ENCODE data around the gene RANBP17.

RANBP17 gene

DNA sequence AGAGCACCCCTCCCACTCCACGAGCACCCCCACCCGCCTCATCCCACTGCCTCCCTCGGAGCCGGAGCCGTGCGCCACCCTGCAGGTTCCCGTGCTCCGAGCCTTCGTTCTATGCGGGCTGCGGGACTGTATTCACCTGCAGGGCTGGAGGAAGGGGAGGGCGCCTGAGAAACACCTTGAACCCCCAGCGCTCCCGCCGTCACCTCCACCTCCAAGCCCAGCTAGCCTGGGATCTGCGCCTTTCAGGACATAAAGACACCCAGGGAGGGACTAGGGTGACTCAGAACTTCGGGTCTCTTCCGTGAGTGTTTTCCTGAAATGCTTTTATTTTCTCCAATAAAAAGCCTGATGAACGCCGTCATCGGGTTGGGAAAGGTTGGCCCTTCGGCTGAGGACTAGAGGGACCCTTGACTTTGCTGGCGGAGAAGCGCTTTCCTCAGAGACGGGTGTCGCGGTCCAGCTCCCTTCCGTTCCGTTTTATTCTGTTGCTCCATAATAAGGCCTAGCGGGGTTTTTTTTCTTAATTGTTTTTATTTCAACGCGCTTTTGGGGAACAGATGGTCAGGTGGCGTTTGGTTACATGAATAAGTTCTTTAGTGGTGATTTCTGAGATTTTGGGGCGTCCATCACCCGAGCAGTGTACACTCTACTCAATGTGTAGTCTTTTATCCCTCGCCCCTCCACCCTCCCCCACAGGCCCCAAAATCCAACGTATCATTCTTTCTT lies 451.8 kb downstream of the RANBP17 start:
- TF ChIP-seq, protein P1, sequence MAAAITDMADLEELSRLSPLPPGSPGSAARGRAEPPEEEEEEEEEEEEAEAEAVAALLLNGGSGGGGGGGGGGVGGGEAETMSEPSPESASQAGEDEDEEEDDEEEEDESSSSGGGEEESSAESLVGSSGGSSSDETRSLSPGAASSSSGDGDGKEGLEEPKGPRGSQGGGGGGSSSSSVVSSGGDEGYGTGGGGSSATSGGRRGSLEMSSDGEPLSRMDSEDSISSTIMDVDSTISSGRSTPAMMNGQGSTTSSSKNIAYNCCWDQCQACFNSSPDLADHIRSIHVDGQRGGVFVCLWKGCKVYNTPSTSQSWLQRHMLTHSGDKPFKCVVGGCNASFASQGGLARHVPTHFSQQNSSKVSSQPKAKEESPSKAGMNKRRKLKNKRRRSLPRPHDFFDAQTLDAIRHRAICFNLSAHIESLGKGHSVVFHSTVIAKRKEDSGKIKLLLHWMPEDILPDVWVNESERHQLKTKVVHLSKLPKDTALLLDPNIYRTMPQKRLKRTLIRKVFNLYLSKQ (tag by site-specific recombination; IDR thresholded peaks at IDR 0.05; ENCODE audit: borderline replicate concordance), result no peak
- TF ChIP-seq ZNF248 (tag by site-specific recombination; IDR thresholded peaks at IDR 0.05) (no peak), GLI2 (tag by site-specific recombination; IDR thresholded peaks at IDR 0.05; ENCODE audit: borderline replicate concordance, low read depth) (no peak), SP3 (tag by site-specific recombination; IDR thresholded peaks at IDR 0.05) (no peak), ZNF510 (tag by site-specific recombination; IDR thresholded peaks at IDR 0.05; ENCODE audit: insufficient replicate concordance) (no peak), ZNF266 (tag by site-specific recombination; IDR thresholded peaks at IDR 0.05; ENCODE audit: low read depth) (no peak), ZNF324 (tag by site-specific recombination; IDR thresholded peaks at IDR 0.05) (no peak), ZXDB (tag by site-specific recombination; IDR thresholded peaks at IDR 0.05) (no peak), ZNF10 (tag by site-specific recombination; IDR thresholded peaks at IDR 0.05) (no peak), ZNF792 (tag by site-specific recombination; IDR thresholded peaks at IDR 0.05) (no peak), BCL11A (tag by site-specific recombination; IDR thresholded peaks at IDR 0.05; ENCODE audit: low read depth) (no peak), TRIM28 (IDR thresholded peaks at IDR 0.05; ENCODE audit: borderline replicate concordance, low read length) (no peak), ZNF19 (tag by site-specific recombination; IDR thresholded peaks at IDR 0.05; ENCODE audit: low read depth) (no peak), ZNF529 (tag by site-specific recombination; IDR thresholded peaks at IDR 0.05; ENCODE audit: insufficient replicate concordance) (no peak), GLIS2 (tag by site-specific recombination; IDR thresholded peaks at IDR 0.05) (no peak), ZNF157 (tag by site-specific recombination; IDR thresholded peaks at IDR 0.05) (no peak), SP7 (tag by site-specific recombination; IDR thresholded peaks at IDR 0.05) (no peak), ZNF747 (tag by site-specific recombination; IDR thresholded peaks at IDR 0.05) (no peak)
- TF ChIP-seq, protein P2, sequence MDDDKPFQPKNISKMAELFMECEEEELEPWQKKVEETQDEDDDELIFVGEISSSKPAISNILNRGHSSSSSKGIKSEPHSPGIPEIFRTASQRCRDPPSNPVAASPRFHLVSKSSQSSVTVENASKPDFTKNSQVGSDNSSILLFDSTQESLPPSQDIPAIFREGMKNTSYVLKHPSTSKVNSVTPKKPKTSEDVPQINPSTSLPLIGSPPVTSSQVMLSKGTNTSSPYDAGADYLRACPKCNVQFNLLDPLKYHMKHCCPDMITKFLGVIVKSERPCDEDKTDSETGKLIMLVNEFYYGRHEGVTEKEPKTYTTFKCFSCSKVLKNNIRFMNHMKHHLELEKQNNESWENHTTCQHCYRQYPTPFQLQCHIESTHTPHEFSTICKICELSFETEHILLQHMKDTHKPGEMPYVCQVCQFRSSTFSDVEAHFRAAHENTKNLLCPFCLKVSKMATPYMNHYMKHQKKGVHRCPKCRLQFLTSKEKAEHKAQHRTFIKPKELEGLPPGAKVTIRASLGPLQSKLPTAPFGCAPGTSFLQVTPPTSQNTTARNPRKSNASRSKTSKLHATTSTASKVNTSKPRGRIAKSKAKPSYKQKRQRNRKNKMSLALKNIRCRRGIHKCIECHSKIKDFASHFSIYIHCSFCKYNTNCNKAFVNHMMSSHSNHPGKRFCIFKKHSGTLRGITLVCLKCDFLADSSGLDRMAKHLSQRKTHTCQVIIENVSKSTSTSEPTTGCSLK (tag by site-specific recombination; IDR thresholded peaks at IDR 0.05), result no peak
- Histone ChIP-seq H3K9me3 (ENCODE audit: control insufficient read depth, insufficient read depth, low read depth, low read length) (no peaks in the 10 kb centered on the region), H3K4me1 (ENCODE audit: control insufficient read depth, insufficient read depth, low read length) (no peaks in the 10 kb centered on the region), H3K27ac (ENCODE audit: extremely low read depth, low read depth, low read length) (no peak overlapping the region), H3K4me3 (ENCODE audit: low read depth, low read length) (no peak overlapping the region), H3K36me3 (ENCODE audit: control insufficient read depth in 2 of 2, insufficient read depth in 1 of 2, low read length in 2 of 2) (peaks cover 3 to 9% of the 10 kb centered on the region in 2 experiments; a peak in 2 of 3 replicates)
- ChIA-PET POLR2A (no interaction called here), CTCF (interaction anchor here (0.6 kb wide), 1 partner anchor 31 kb away, joined by 4 read pairs; no protein-coding TSS in a partner anchor)

GRCh38 chr5:171314728-171315385 lies 453.0 kb downstream of the RANBP17 start:
- H3K4me1 ChIP-seq (ENCODE audit: control insufficient read depth, insufficient read depth, low read length), result no peaks in the 10 kb centered on the region
- H3K4me3 ChIP-seq (ENCODE audit: low read depth, low read length), result no peak overlapping the region
- H3K36me3 ChIP-seq (ENCODE audit: control insufficient read depth in 2 of 2, insufficient read depth in 1 of 2, low read length in 2 of 2), result peaks cover 3 to 9% of the 10 kb centered on the region in 2 experiments; a peak in 2 of 3 replicates
- H3K27ac ChIP-seq (ENCODE audit: extremely low read depth, low read depth, low read length), result no peak overlapping the region
- TF ChIP-seq KLF16 (tag by site-specific recombination; IDR thresholded peaks at IDR 0.05), result no peak
- H3K9me3 ChIP-seq (ENCODE audit: control insufficient read depth, insufficient read depth, low read depth, low read length), result no peaks in the 10 kb centered on the region
- POLR2A ChIA-PET, result no interaction called here
- CTCF ChIA-PET, result no interaction called here
